ENCODE data around the gene XRCC4. TPM values are rescaled to one million over a fixed set of nuclear protein-coding genes. Genes with fewer than 3 reads are reported as not detected.

XRCC4 gene
- total and polyA plus RNA-seq, 2 of the 8 experiments (the other 6 are each of a cell fraction or from before 2014, with no cell fraction given), result 3.0 to 8.3 TPM

GRCh38 chr5:83149671-83150070, 72.3 kb downstream of the XRCC4 start:
- no peaks in the 10 kb centered on the region for H3K4me1 ChIP-seq (replicated peaks in 1 of 4; ENCODE audit: control insufficient read depth in 3 of 4, insufficient read depth in 4 of 4, low read length in 3 of 4)
- no peak overlapping the region for H4K8ac ChIP-seq (ENCODE audit: extremely low read depth, insufficient read depth, low read length)
- H3K4me3 ChIP-seq (ENCODE audit: extremely low read depth in 1 of 4, insufficient read depth in 2 of 4, low read depth in 3 of 4, low read length in 4 of 4), result no peak overlapping the region
- FAIRE-seq (no peak), DNase-seq (ENCODE audit: low read depth in 1 of 2, low spot score in 2 of 2) (no peak)
- no peaks in the 10 kb centered on the region for H3K36me3 ChIP-seq (ENCODE audit: control insufficient read depth in 2 of 4, insufficient read depth in 4 of 4, low read length in 3 of 4)
- H3K18ac ChIP-seq (ENCODE audit: extremely low read depth, low read length), result no peak overlapping the region
- H3K23ac ChIP-seq (ENCODE audit: insufficient read length), result no peak overlapping the region
- ChIA-PET CTCF (ENCODE audit: partially characterized antibody) (interaction anchor here (0.5 kb wide), 2 partner anchors 362 to 665 kb away, joined by 4 read pairs; no protein-coding TSS in a partner anchor), POLR2A (ENCODE audit: partially characterized antibody) (no interaction called here)
- no peak overlapping the region for H4K91ac ChIP-seq (replicated peaks; ENCODE audit: insufficient read length, low read length)
- no peak overlapping the region for H3K27ac ChIP-seq (ENCODE audit: low read depth, low read length)
- no peak overlapping the region for H3K56ac ChIP-seq (replicated peaks; ENCODE audit: insufficient read length, low read depth, low read length)
- H4K5ac ChIP-seq (ENCODE audit: insufficient read length, low read depth, low read length), result no peak overlapping the region
- no peak overlapping the region for H2AFZ ChIP-seq (ENCODE audit: low read length)
- no peak overlapping the region for H3K9ac ChIP-seq (replicated peaks in 1 of 4; ENCODE audit: extremely low read depth in 1 of 4, low read depth in 3 of 4, low read length in 3 of 4)
- no peaks in the 10 kb centered on the region for H4K20me1 ChIP-seq (replicated peaks in 1 of 2; ENCODE audit: control insufficient read depth in 1 of 2, insufficient read depth in 2 of 2, low read length in 2 of 2)
- H3K14ac ChIP-seq (ENCODE audit: insufficient read length), result no peak overlapping the region
- no peak overlapping the region for H3K4me2 ChIP-seq (ENCODE audit: insufficient read depth in 1 of 2, low read depth in 2 of 2, low read length in 2 of 2)
- H3K23me2 ChIP-seq (ENCODE audit: low read depth, low read length), result no peaks in the 10 kb centered on the region
- H3K9me3 ChIP-seq (ENCODE audit: insufficient read depth in 2 of 2, low read depth in 1 of 2, low read length in 1 of 2), result no peaks in the 10 kb centered on the region
- no peaks in the 10 kb centered on the region for H3K79me2 ChIP-seq (ENCODE audit: control insufficient read depth in 1 of 2, insufficient read depth in 2 of 2, low read length in 2 of 2)
- no peaks in the 10 kb centered on the region for H3K27me3 ChIP-seq (replicated peaks in 1 of 4; ENCODE audit: control insufficient read depth in 3 of 4, extremely low read depth in 1 of 4, insufficient read depth in 3 of 4, low read length in 3 of 4)
- no peak overlapping the region for H2BK5ac ChIP-seq (ENCODE audit: low read depth, low read length)
- no peaks in the 10 kb centered on the region for H3K79me1 ChIP-seq (ENCODE audit: low read depth, low read length)
- TF ChIP-seq EGR1 (IDR thresholded peaks at IDR 0.05; ENCODE audit: borderline replicate concordance, low read depth, low read length) (no peak), MAFK (IDR thresholded peaks at IDR 0.05; ENCODE audit: low read depth, low read length) (no peak), GABPA (IDR thresholded peaks at IDR 0.05; ENCODE audit: borderline replicate concordance, insufficient read depth, low read length) (no peak), GTF2F1 (IDR thresholded peaks at IDR 0.05; ENCODE audit: borderline replicate concordance, low read depth, low read length) (no peak), EZH2 (IDR thresholded peaks at IDR 0.05; ENCODE audit: low read depth, low read length, severe bottlenecking) (no peak), CEBPB (IDR thresholded peaks at IDR 0.05; ENCODE audit: low read depth, low read length) (no peak), TBP (IDR thresholded peaks at IDR 0.05; ENCODE audit: low read depth, low read length) (no peak), MAX (IDR thresholded peaks at IDR 0.05) (no peak), NRF1 (IDR thresholded peaks at IDR 0.05; ENCODE audit: low read depth, low read length) (no peak), KDM5A (IDR thresholded peaks at IDR 0.05; ENCODE audit: low read length) (no peak)
- H3K4ac ChIP-seq (replicated peaks; ENCODE audit: insufficient read length, low read depth, low read length), result no peak overlapping the region
- H2AK5ac ChIP-seq (ENCODE audit: low read depth, low read length), result no peak overlapping the region
- no peak overlapping the region for H2BK120ac ChIP-seq (replicated peaks; ENCODE audit: low read depth, low read length)
- no peak overlapping the region for H2BK15ac ChIP-seq (ENCODE audit: low read length)
- H2BK12ac ChIP-seq (ENCODE audit: low read depth, low read length), result no peak overlapping the region
- no peak overlapping the region for H2BK20ac ChIP-seq (ENCODE audit: low read length)
